Mesenchymal stem cell (in vitro differentiated cells and primary cell): Measurements from ENCODE around the gene LEF1.

Source experiments
- DNase-seq: peaks from one replicate; pipeline ENCODE4 v3.0.0-alpha.2; 2013
- H2AFZ ChIP-seq: one replicate; pipeline ENCODE4 v1.6.1; 2013; ENCODE audit warnings: low read depth, mild to moderate bottlenecking, control low read depth, inconsistent platforms, low read length, moderate library complexity
- H2AK5ac ChIP-seq: 2 replicates; pipeline ENCODE4 v1.6.1; 2013; ENCODE audit warnings: low read length, moderate library complexity, mild to moderate bottlenecking, inconsistent platforms; ENCODE audit not compliant: severe bottlenecking
- H2BK120ac ChIP-seq: one replicate; pipeline ENCODE4 v1.6.1; 2013; ENCODE audit warnings: low read depth, mild to moderate bottlenecking, inconsistent platforms, low read length, moderate library complexity
- H2BK12ac ChIP-seq, 2 experiments: one replicate each; pipeline ENCODE4 v1.6.1; 2013; ENCODE audit warnings: inconsistent platforms in 2 of 2, low read length in 2 of 2, mild to moderate bottlenecking in 2 of 2, moderate library complexity in 2 of 2, control low read depth in 1 of 2
- H2BK15ac ChIP-seq: one replicate; pipeline ENCODE4 v1.6.1; 2013; ENCODE audit warnings: mild to moderate bottlenecking, low read depth, inconsistent platforms; ENCODE audit not compliant: poor library complexity, severe bottlenecking
- H2BK5ac ChIP-seq: 2 replicates; pipeline ENCODE4 v1.6.1; 2013; ENCODE audit warnings: low read depth, mild to moderate bottlenecking, low read length, control low read depth, inconsistent platforms; ENCODE audit not compliant: poor library complexity, severe bottlenecking
- H3K14ac ChIP-seq, 2 experiments: one replicate each; pipeline ENCODE4 v1.6.1; 2013; ENCODE audit warnings: inconsistent platforms in 2 of 2, low read length in 2 of 2, control low read depth in 1 of 2, mild to moderate bottlenecking in 1 of 2, moderate library complexity in 1 of 2
- H3K18ac ChIP-seq, 2 experiments: one replicate each; pipeline ENCODE4 v1.6.1; 2013; ENCODE audit warnings: inconsistent platforms in 2 of 2, low read length in 2 of 2, control low read depth in 1 of 2, low read depth in 1 of 2, mild to moderate bottlenecking in 1 of 2
- H3K23ac ChIP-seq, 2 experiments: one replicate each; pipeline ENCODE4 v1.6.1; 2013; ENCODE audit warnings: inconsistent platforms in 2 of 2, low read length in 2 of 2, mild to moderate bottlenecking in 2 of 2, moderate library complexity in 2 of 2, control low read depth in 1 of 2
- H3K27ac ChIP-seq: 2 replicates; pipeline ENCODE4 v1.5.1; 2013; ENCODE audit warnings: mild to moderate bottlenecking, moderate library complexity, low read length, control low read depth, inconsistent platforms; ENCODE audit not compliant: poor library complexity, severe bottlenecking
- H3K27me3 ChIP-seq, 2 experiments: 2 replicates each; pipeline versions ENCODE4 v1.6.1 to v1.7.0; 2013; ENCODE audit warnings: low read length in 2 of 2, mild to moderate bottlenecking in 2 of 2, moderate library complexity in 2 of 2, control low read depth in 1 of 2, inconsistent platforms in 1 of 2; ENCODE audit not compliant: control insufficient read depth in 1 of 2, insufficient read depth in 1 of 2
- H3K36me3 ChIP-seq, 2 experiments: 2 replicates each; pipeline versions ENCODE4 v1.6.1 to v1.7.0; 2013; ENCODE audit warnings: low read length in 2 of 2, control low read depth in 1 of 2, inconsistent platforms in 1 of 2, low read depth in 1 of 2, mild to moderate bottlenecking in 1 of 2; ENCODE audit not compliant: insufficient read depth in 2 of 2, control insufficient read depth in 1 of 2
- H3K4ac ChIP-seq, 2 experiments: one replicate each; pipeline ENCODE4 v1.6.1; 2013; ENCODE audit warnings: inconsistent platforms in 2 of 2, low read length in 2 of 2, mild to moderate bottlenecking in 2 of 2, moderate library complexity in 2 of 2, control low read depth in 1 of 2, low read depth in 1 of 2
- H3K4me1 ChIP-seq: 2 replicates; pipeline ENCODE4 v1.6.1; 2013; ENCODE audit warnings: low read depth, low read length, control low read depth; ENCODE audit not compliant: control insufficient read depth, insufficient read depth
- H3K4me2 ChIP-seq: 2 replicates; pipeline ENCODE4 v1.6.1; 2013; ENCODE audit warnings: low read length, mild to moderate bottlenecking, inconsistent platforms; ENCODE audit not compliant: poor library complexity, severe bottlenecking
- H3K4me3 ChIP-seq, 2 experiments: 2 replicates each; pipeline versions ENCODE4 v1.5.1 to v1.7.0; 2013; ENCODE audit warnings: low read length in 2 of 2, mild to moderate bottlenecking in 2 of 2, control low read depth in 1 of 2, low read depth in 1 of 2; ENCODE audit not compliant: insufficient read depth in 1 of 2
- H3K79me1 ChIP-seq: replicated peaks from 2 replicates; pipeline ENCODE4 v1.6.1; 2013; ENCODE audit warnings: mild to moderate bottlenecking, control low read depth, low read length, inconsistent platforms; ENCODE audit not compliant: poor library complexity, severe bottlenecking
- H3K9ac ChIP-seq: 2 replicates; pipeline ENCODE4 v1.7.0; 2013; ENCODE audit warnings: mild to moderate bottlenecking, low read length, moderate library complexity
- H3K9me3 ChIP-seq: 2 replicates; pipeline ENCODE4 v1.7.0; 2013; ENCODE audit warnings: mild to moderate bottlenecking, low read length; ENCODE audit not compliant: control insufficient read depth
- H4K8ac ChIP-seq: one replicate; pipeline ENCODE4 v1.6.1; 2013; ENCODE audit warnings: inconsistent platforms, mild to moderate bottlenecking, low read length, moderate library complexity
- H4K91ac ChIP-seq: one replicate; pipeline ENCODE4 v1.6.1; 2013; ENCODE audit warnings: mild to moderate bottlenecking, low read length, inconsistent platforms
- WGBS: methylation state at CpG from one replicate; pipeline ENCODE4 v1.1.7; 2013; ENCODE audit warnings: mixed read lengths; 5-methylcytosine and 5-hydroxymethylcytosine counted together

The LEF1 gene

DNA sequence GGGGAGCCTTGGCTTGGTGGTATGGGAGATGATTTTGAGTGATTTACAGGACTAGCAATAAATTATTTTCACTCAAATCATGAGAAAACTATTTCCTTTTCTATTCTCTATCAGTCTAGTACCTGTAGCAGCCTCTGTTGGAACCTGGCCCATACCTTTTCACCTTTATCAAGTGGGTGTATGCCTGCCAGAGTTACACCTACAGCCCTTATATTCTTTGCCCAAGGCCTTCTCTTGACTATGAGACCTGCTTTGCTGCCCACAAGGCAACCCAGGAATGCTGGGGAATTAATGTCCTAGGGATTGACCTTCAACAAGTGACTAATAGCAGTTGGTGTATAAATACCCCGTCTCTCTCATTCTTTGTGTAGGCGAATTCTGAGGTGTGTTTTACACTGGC, 20.0 kb upstream of the LEF1 start:
- no peak overlapping the region for H3K4ac ChIP-seq
- no peak overlapping the region for H2AFZ ChIP-seq
- H3K27me3 ChIP-seq, result no peaks in the 10 kb centered on the region
- H3K9ac ChIP-seq, result no peak overlapping the region
- no peaks in the 10 kb centered on the region for H3K9me3 ChIP-seq
- no peaks in the 10 kb centered on the region for H3K36me3 ChIP-seq
- no peak overlapping the region for H3K23ac ChIP-seq
- H3K4me3 ChIP-seq, result no peak overlapping the region
- H4K91ac ChIP-seq, result no peak overlapping the region
- no peak overlapping the region for H3K18ac ChIP-seq
- H4K8ac ChIP-seq, result no peak overlapping the region
- H3K4me2 ChIP-seq, result no peak overlapping the region
- DNase-seq, result no peak
- no peak overlapping the region for H2BK5ac ChIP-seq
- no peak overlapping the region for H3K27ac ChIP-seq
- 87% methylated on average over 2 of the region's 2 CpGs for WGBS
- H2AK5ac ChIP-seq, result no peak overlapping the region
- no peaks in the 10 kb centered on the region for H3K79me1 ChIP-seq
- H3K4me1 ChIP-seq, result no peaks in the 10 kb centered on the region
- no peak overlapping the region for H2BK120ac ChIP-seq
- H3K14ac ChIP-seq, result no peak overlapping the region
- no peak overlapping the region for H2BK12ac ChIP-seq
- no peak overlapping the region for H2BK15ac ChIP-seq

DNA sequence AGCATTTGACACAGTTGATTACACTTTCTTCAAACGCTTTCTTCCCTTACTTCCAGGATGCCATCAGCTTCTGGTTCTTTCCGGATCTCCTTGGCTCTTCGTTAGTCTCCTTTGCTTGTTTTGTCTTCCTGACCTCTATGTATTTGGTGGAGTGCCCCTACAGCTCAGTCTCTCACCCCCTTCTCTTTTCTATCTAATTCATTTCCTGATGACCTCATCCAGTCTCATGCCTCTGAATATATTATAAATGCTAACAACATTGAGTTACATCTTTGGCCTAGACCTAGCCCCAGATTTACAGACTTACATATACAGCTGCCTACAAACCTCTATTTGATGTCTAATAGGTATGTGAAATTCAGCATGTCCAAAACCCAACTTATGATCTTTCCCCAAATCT, 16.5 kb upstream of the LEF1 start:
- Histone ChIP-seq H4K91ac (no peak overlapping the region), H3K4me1 (no peaks in the 10 kb centered on the region)

DNA sequence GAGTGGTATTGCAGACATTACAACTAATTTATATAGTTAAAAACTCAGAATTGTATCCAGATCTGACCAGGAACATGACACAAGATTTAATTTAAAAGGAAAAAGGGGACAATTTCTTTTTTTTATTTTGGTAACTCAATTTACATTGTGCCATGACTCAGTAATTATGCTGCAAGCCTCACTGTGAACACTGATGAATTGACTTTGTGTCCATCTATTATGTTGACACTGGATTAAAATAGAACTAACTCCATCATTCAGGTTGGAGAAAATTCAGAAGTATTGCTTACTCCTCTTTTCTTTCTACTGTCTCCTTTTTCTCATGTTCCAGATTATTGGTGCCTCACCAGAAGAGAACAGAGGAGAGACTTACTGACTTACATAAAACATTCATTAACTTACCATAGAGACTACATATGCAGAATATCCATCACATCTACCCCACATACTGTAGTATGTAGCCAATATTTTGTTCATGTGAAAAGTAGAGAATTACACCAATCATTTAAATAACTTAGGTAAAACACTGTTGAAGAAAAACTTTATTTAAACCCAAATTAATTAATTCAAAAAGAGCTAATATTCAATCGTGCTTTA, 15.8 kb upstream of the LEF1 start:
- H2BK15ac ChIP-seq, result no peak overlapping the region
- no peak for DNase-seq
- no peak overlapping the region for H3K14ac ChIP-seq
- no peak overlapping the region for H3K23ac ChIP-seq
- no peak overlapping the region for H4K91ac ChIP-seq
- no peak overlapping the region for H3K4me2 ChIP-seq
- no peak overlapping the region for H4K8ac ChIP-seq
- H3K9ac ChIP-seq, result no peak overlapping the region
- no peaks in the 10 kb centered on the region for H3K36me3 ChIP-seq
- no peak overlapping the region for H3K18ac ChIP-seq
- H2BK120ac ChIP-seq, result no peak overlapping the region
- no peak overlapping the region for H2BK12ac ChIP-seq
- no peak overlapping the region for H2AK5ac ChIP-seq
- no peak overlapping the region for H2AFZ ChIP-seq
- WGBS, result 90% methylated on average over 1 of the region's 1 CpG
- H3K79me1 ChIP-seq, result no peaks in the 10 kb centered on the region
- peaks cover 0 to 4% of the 10 kb centered on the region in 2 experiments for H3K27me3 ChIP-seq
- H3K4me3 ChIP-seq, result no peak overlapping the region
- H3K9me3 ChIP-seq, result no peaks in the 10 kb centered on the region
- H3K4me1 ChIP-seq, result no peaks in the 10 kb centered on the region
- H3K27ac ChIP-seq, result no peak overlapping the region
- H2BK5ac ChIP-seq, result no peak overlapping the region
- H3K4ac ChIP-seq, result no peak overlapping the region

More for the DNA sequence above, 16.5 kb upstream of the LEF1 start:
- no peak overlapping the region for H2BK120ac ChIP-seq
- WGBS, result 83% methylated on average over 3 of the region's 3 CpGs
- no peak for DNase-seq
- no peak overlapping the region for H2BK15ac ChIP-seq
- H2AFZ ChIP-seq, result no peak overlapping the region
- H3K27ac ChIP-seq, result no peak overlapping the region
- no peak overlapping the region for H3K4me2 ChIP-seq
- H3K36me3 ChIP-seq, result no peaks in the 10 kb centered on the region
- H2AK5ac ChIP-seq, result no peak overlapping the region
- no peak overlapping the region for H3K9ac ChIP-seq
- no peak overlapping the region for H4K8ac ChIP-seq
- no peaks in the 10 kb centered on the region for H3K9me3 ChIP-seq
- no peak overlapping the region for H3K14ac ChIP-seq
- H3K18ac ChIP-seq, result no peak overlapping the region
- H3K27me3 ChIP-seq, result no peaks in the 10 kb centered on the region
- no peaks in the 10 kb centered on the region for H3K79me1 ChIP-seq
- H3K4me3 ChIP-seq, result no peak overlapping the region
- no peak overlapping the region for H3K4ac ChIP-seq
- H2BK5ac ChIP-seq, result no peak overlapping the region
- H2BK12ac ChIP-seq, result no peak overlapping the region
- no peak overlapping the region for H3K23ac ChIP-seq

GRCh38 chr4:108181704-108182103, 13.0 kb upstream of the LEF1 start:
- DNase-seq, result no peak
- Histone ChIP-seq H2BK12ac (no peak overlapping the region), H3K4me2 (no peak overlapping the region), H3K14ac (no peak overlapping the region), H3K4me1 (no peaks in the 10 kb centered on the region), H2AK5ac (no peak overlapping the region), H3K27ac (no peak overlapping the region), H2BK120ac (no peak overlapping the region), H2BK15ac (no peak overlapping the region), H3K18ac (no peak overlapping the region), H2BK5ac (no peak overlapping the region), H3K9ac (no peak overlapping the region), H3K27me3 (peaks cover 0 to 9% of the 10 kb centered on the region in 2 experiments), H3K9me3 (no peaks in the 10 kb centered on the region), H2AFZ (no peak overlapping the region), H4K8ac (no peak overlapping the region), H3K23ac (no peak overlapping the region), H3K36me3 (no peaks in the 10 kb centered on the region), H3K79me1 (no peaks in the 10 kb centered on the region), H4K91ac (no peak overlapping the region), H3K4ac (no peak overlapping the region), H3K4me3 (no peak overlapping the region)
- 94% methylated on average over 1 of the region's 2 CpGs for WGBS
